Peyer's patch (tissue), 4 donors: Measurements from ENCODE around the gene ERF.

Source experiments
- CTCF ChIP-seq, 6 experiments: fragments of 450-650 bp in 4 of 6; fragments of 200-600 bp in 2 of 6; sonication (generic) in 1 of 6; IDR thresholded peaks; one replicate each; pipeline ENCODE4 v1.5.1; 2017 to 2019; ENCODE audit warnings: antibody characterized with exemption in 6 of 6, mild to moderate bottlenecking in 3 of 6, moderate library complexity in 1 of 6
- POLR2A ChIP-seq, 2 donors: fragments of 450-650 bp; IDR thresholded peaks; one replicate each; pipeline ENCODE4 v1.5.1; 2017; ENCODE audit warnings: antibody characterized with exemption in 2 of 2, mild to moderate bottlenecking in 2 of 2, moderate library complexity in 2 of 2

GRCh38 chr19:42206871-42207755 is 47.8 kb downstream of the ERF start:
- TF ChIP-seq CTCF (IDR thresholded peaks at IDR 0.05) (no peak), POLR2A (IDR thresholded peaks at IDR 0.05) (no peak)
